Endodermal cell (in vitro differentiated cells): ENCODE results near the gene ADGRL3. TPM values are rescaled to one million over a fixed set of nuclear protein-coding genes. Genes with fewer than 3 reads are reported as not detected.

Source experiments
- DNase-seq: peaks from one replicate; pipeline ENCODE4 v3.0.0-alpha.2; 2017
- H3K27ac ChIP-seq: 2 replicates; pipeline ENCODE4 v1.5.1; 2013; ENCODE audit warnings: mild to moderate bottlenecking, low read depth, low read length, moderate library complexity
- H3K27me3 ChIP-seq: 2 replicates; pipeline ENCODE4 v1.6.1; 2013; ENCODE audit warnings: mild to moderate bottlenecking, low read length, moderate library complexity; ENCODE audit not compliant: insufficient read depth, control insufficient read depth, poor library complexity, severe bottlenecking
- H3K36me3 ChIP-seq: 2 replicates; pipeline ENCODE4 v1.7.0; 2013; ENCODE audit warnings: mild to moderate bottlenecking, low read length, moderate library complexity; ENCODE audit not compliant: control insufficient read depth, insufficient read depth
- H3K4me1 ChIP-seq: one replicate; pipeline ENCODE4 v1.7.0; 2013; ENCODE audit warnings: low read length; ENCODE audit not compliant: control insufficient read depth, insufficient read depth
- H3K4me3 ChIP-seq: 2 replicates; pipeline ENCODE4 v1.5.1; 2013; ENCODE audit warnings: mild to moderate bottlenecking, low read length, moderate library complexity
- H3K9ac ChIP-seq: 2 replicates; pipeline ENCODE4 v1.6.1; 2013; ENCODE audit warnings: mild to moderate bottlenecking, low read length, moderate library complexity; ENCODE audit not compliant: poor library complexity, severe bottlenecking; ENCODE audit errors: extremely low read depth
- H3K9me3 ChIP-seq: 2 replicates; pipeline ENCODE4 v1.6.1; 2013; ENCODE audit warnings: mild to moderate bottlenecking, low read length, moderate library complexity; ENCODE audit not compliant: control insufficient read depth
- H3K27ac Mint-ChIP-seq: 2 replicates; pipeline ENCODE4 v1.8.0; 2020; ENCODE audit warnings: mixed read lengths
- H3K27me3 Mint-ChIP-seq: 2 replicates; pipeline ENCODE4 v1.8.0; 2021; ENCODE audit warnings: mild to moderate bottlenecking, mixed read lengths; ENCODE audit not compliant: insufficient read depth
- H3K36me3 Mint-ChIP-seq: 2 replicates; pipeline ENCODE4 v1.8.0; 2020; ENCODE audit warnings: low read depth, mixed read lengths
- H3K4me1 Mint-ChIP-seq: 2 replicates; pipeline ENCODE4 v1.8.0; 2020; ENCODE audit warnings: mixed read lengths
- H3K4me3 Mint-ChIP-seq: 2 replicates; pipeline ENCODE4 v1.8.0; 2020; ENCODE audit warnings: mild to moderate bottlenecking, moderate library complexity, mixed read lengths
- H3K9me3 Mint-ChIP-seq: 2 replicates; pipeline ENCODE4 v1.8.0; 2020; ENCODE audit warnings: mild to moderate bottlenecking, mixed read lengths
- CTCF ChIP-seq: fragments of 200-600 bp; sonication (generic); conservative IDR thresholded peaks from 2 replicates; pipeline ENCODE4 v1.5.0; 2021; ENCODE audit warnings: antibody characterized with exemption, mild to moderate bottlenecking
- WGBS, 2 experiments: methylation state at CpG; one replicate each; pipeline versions ENCODE4 v1.1.5 to v1.1.7; 2013; ENCODE audit warnings: missing lambda C conversion rate in 2 of 2, mixed read lengths in 1 of 2; ENCODE audit not compliant: insufficient coverage in 1 of 2, insufficient read length in 1 of 2; 5-methylcytosine and 5-hydroxymethylcytosine counted together
- total RNA-seq, 2 donors: library from RNA; stranded (reverse); fragmentation: NEBNext Ultra II Directional in 1 of 2; extraction: Animal tissue kit (Norgen Biotek cat#: 25700) in 1 of 2; gene quantifications; 2 replicates in 1 of 2; 3 replicates in 1 of 2; pipeline ENCODE4 v1.2.1, GENCODE V29; 2021

Gene ADGRL3
- total RNA-seq, 2 donors from 2014 or later, result 9.9 to 10.3 TPM

GRCh38 chr4:61882381-61882780 lies 682.3 kb downstream of the ADGRL3 start:
- H3K27ac Mint-ChIP-seq, result no peak overlapping the region
- Histone ChIP-seq H3K27ac (no peak overlapping the region), H3K36me3 (no peaks in the 10 kb centered on the region), H3K4me1 (no peaks in the 10 kb centered on the region), H3K9me3 (no peaks in the 10 kb centered on the region), H3K27me3 (no peaks in the 10 kb centered on the region), H3K9ac (no peak overlapping the region), H3K4me3 (no peak overlapping the region)
- no peaks in the 10 kb centered on the region for H3K27me3 Mint-ChIP-seq
- no peak for TF ChIP-seq CTCF
- 91% methylated on average over 2 of the region's 2 CpGs; no CpG with 5 or more reads in 1 of the 2 experiments for WGBS, 2 experiments
- no peak overlapping the region for H3K4me3 Mint-ChIP-seq
- H3K36me3 Mint-ChIP-seq, result no peaks in the 10 kb centered on the region
- no peak for DNase-seq
- no peaks in the 10 kb centered on the region for H3K9me3 Mint-ChIP-seq
- no peaks in the 10 kb centered on the region for H3K4me1 Mint-ChIP-seq

GRCh38 chr4:61886131-61886530 lies 686.0 kb downstream of the ADGRL3 start:
- Mint-ChIP-seq H3K9me3 (no peaks in the 10 kb centered on the region), H3K4me3 (no peak overlapping the region), H3K27me3 (no peaks in the 10 kb centered on the region), H3K36me3 (no peaks in the 10 kb centered on the region), H3K27ac (no peak overlapping the region), H3K4me1 (peaks cover 6% of the 10 kb centered on the region)
- Histone ChIP-seq H3K36me3 (no peaks in the 10 kb centered on the region), H3K9me3 (no peaks in the 10 kb centered on the region), H3K4me1 (no peaks in the 10 kb centered on the region), H3K27ac (no peak overlapping the region), H3K9ac (no peak overlapping the region), H3K4me3 (no peak overlapping the region), H3K27me3 (no peaks in the 10 kb centered on the region)
- DNase-seq, result no peak
- TF ChIP-seq CTCF, result no peak
- 88% methylated on average over 1 of the region's 1 CpG; no CpG with 5 or more reads in 1 of the 2 experiments for WGBS, 2 experiments

GRCh38 chr4:61889117-61889516 lies 689.0 kb downstream of the ADGRL3 start:
- no peak overlapping the region for H3K9ac ChIP-seq
- H3K9me3 Mint-ChIP-seq, result no peaks in the 10 kb centered on the region
- no peaks in the 10 kb centered on the region for H3K9me3 ChIP-seq
- H3K27me3 ChIP-seq, result no peaks in the 10 kb centered on the region
- peaks cover 6% of the 10 kb centered on the region for H3K4me1 Mint-ChIP-seq
- no peak overlapping the region for H3K27ac ChIP-seq
- 91% methylated on average over 1 of the region's 1 CpG; no CpG with 5 or more reads in 1 of the 2 experiments for WGBS, 2 experiments
- no peaks in the 10 kb centered on the region for H3K4me1 ChIP-seq
- no peak overlapping the region for H3K27ac Mint-ChIP-seq
- no peak overlapping the region for H3K4me3 Mint-ChIP-seq
- H3K36me3 ChIP-seq, result no peaks in the 10 kb centered on the region
- no peaks in the 10 kb centered on the region for H3K36me3 Mint-ChIP-seq
- no peaks in the 10 kb centered on the region for H3K27me3 Mint-ChIP-seq
- DNase-seq, result no peak
- H3K4me3 ChIP-seq, result no peak overlapping the region
- TF ChIP-seq CTCF, result no peak
